Breast epithelium (tissue), 3 donors: ENCODE measurements around the gene C6orf132.

Experiments used
- POLR2A ChIP-seq: fragments of 450-650 bp; IDR thresholded peaks from one replicate; pipeline ENCODE4 v1.6.1; 2016; ENCODE audit warnings: antibody characterized with exemption, mild to moderate bottlenecking, moderate library complexity
- POLR2AphosphoS5 ChIP-seq, 3 donors: sonication (generic); formaldehyde crosslinking; IDR thresholded peaks; one replicate each; pipeline ENCODE4 v1.6.1; 2017; ENCODE audit warnings: antibody characterized with exemption in 3 of 3

GRCh38 chr6:42103216-42103615, 39.2 kb downstream of the C6orf132 start:
- no peak for TF ChIP-seq POLR2A
- no peak for TF ChIP-seq POLR2AphosphoS5 (IDR thresholded peaks at IDR 0.05)
